IMR-90 (cell line): ENCODE results near the gene AKT1S1.

Source experiments
- MAFK ChIP-seq: IDR thresholded peaks from 2 replicates; pipeline ENCODE4 v1.6.1; 2012; ENCODE audit warnings: low read depth, low read length, improper control_type of control experiment
- MAZ ChIP-seq: IDR thresholded peaks from 2 replicates; pipeline ENCODE4 v1.6.1; 2012; ENCODE audit warnings: low read depth, mild to moderate bottlenecking, low read length, improper control_type of control experiment, moderate library complexity, borderline replicate concordance
- POLR2A ChIP-seq: IDR thresholded peaks from 2 replicates; pipeline ENCODE4 v1.6.1; 2012; ENCODE audit warnings: mild to moderate bottlenecking, low read depth, low read length
- RAD21 ChIP-seq: IDR thresholded peaks from 2 replicates; pipeline ENCODE4 v1.6.1; 2012; ENCODE audit warnings: low read length, improper control_type of control experiment
- TF ChIP-seq, protein P1 (sequence below): conservative IDR thresholded peaks from 2 replicates; pipeline ENCODE4 v1.5.1; 2012; ENCODE audit warnings: mild to moderate bottlenecking, low read depth, low read length, improper control_type of control experiment

DNA sequence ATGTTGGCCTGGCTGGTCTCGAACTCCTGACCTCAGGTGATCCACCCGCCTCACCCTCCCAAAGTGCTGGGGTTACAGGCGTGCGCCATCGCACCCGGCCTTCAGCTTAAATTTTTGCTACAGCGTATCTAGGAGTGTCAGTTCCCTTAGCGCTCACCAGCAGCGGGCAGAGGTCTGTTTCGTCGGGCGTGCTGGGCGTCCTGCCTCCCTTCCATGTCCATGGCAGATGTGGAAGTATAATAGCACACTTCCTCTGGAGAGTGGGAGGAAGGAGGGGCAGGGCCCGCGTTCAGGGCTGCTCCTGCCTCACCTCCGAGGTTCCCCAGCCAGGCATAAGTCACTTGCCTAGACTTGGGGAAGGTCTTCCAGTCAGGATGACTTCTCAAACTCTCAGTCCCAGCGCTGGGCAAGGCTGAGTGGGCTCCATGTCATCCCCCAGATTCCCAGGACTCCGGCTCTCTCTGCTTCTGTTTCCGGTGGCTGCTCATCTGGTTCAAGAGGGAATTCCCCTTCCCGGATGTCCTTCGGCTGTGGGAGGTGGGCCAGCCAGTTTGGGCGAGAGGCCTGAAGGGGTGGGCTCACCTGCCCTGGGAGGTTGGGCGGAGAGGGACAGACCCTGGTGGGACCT lies 10.0 kb upstream of the AKT1S1 start:
- TF ChIP-seq POLR2A (no peak), RAD21 (no peak), MAZ (no peak), MAFK (no peak)
- TF ChIP-seq, protein P1, sequence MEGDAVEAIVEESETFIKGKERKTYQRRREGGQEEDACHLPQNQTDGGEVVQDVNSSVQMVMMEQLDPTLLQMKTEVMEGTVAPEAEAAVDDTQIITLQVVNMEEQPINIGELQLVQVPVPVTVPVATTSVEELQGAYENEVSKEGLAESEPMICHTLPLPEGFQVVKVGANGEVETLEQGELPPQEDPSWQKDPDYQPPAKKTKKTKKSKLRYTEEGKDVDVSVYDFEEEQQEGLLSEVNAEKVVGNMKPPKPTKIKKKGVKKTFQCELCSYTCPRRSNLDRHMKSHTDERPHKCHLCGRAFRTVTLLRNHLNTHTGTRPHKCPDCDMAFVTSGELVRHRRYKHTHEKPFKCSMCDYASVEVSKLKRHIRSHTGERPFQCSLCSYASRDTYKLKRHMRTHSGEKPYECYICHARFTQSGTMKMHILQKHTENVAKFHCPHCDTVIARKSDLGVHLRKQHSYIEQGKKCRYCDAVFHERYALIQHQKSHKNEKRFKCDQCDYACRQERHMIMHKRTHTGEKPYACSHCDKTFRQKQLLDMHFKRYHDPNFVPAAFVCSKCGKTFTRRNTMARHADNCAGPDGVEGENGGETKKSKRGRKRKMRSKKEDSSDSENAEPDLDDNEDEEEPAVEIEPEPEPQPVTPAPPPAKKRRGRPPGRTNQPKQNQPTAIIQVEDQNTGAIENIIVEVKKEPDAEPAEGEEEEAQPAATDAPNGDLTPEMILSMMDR, result no peak
